Ovary (tissue), 3 donors: ENCODE results near the gene SYPL1.

Source experiments
- CTCF ChIP-seq, 3 donors: fragments of 450-650 bp in 2 of 3; fragments of 200-600 bp in 1 of 3; IDR thresholded peaks; one replicate each; pipeline versions ENCODE4 v1.5.1 to v1.8.0; 2016 to 2022; ENCODE audit warnings: antibody characterized with exemption in 3 of 3, mild to moderate bottlenecking in 1 of 3
- POLR2A ChIP-seq: fragments of 450-650 bp; IDR thresholded peaks from one replicate; pipeline ENCODE4 v1.6.1; 2017; ENCODE audit warnings: antibody characterized with exemption, mild to moderate bottlenecking, moderate library complexity
- donor health status: DM: no; HTN: no; CAD: no.

DNA sequence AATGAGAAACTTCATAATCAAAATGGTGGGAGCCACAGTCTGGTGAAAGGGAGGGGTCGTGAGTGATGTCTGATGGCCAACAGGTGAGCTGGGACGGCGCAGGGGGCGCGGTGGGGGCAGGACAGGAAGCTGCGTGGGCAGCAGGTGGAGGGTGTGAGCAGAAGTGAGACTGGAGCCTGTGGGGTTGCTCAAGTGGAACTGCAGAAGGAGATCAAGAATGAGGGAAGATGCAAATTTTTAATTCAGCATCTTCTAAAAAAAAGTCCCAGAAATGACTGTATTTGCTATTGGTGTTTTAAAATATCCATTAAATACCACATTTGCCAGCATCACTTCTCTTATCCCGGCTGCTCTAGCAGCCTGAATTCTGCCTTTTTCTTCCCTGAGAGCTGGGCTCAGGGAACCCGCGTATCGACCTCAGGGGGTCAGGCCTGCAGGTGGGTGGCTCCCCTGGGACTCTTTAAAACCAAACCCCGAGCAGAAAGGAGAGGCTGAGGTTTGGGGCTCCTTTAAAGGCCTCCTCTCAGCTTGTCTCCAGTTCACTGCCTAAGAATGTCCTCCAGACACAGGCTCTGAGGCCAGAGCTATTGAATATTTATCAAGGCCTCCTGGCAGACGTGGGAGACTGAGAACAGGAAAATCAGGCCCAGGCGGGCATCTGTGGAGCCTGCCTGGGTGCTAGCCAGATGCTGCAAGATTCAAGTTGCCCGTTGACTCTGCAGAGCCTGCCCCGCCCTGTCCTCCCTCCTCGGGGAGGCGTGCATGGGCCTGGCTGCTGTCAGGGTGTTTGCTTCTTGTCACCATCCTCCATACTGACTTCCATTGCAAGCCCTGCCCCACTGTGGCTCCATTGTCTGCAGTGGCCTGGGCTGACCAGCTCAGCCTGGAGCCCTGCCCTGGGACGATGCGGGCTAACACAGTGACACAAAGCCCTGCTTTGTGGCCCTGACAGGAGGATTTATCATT, 53.9 kb downstream of the SYPL1 start:
- TF ChIP-seq CTCF (IDR thresholded peaks at IDR 0.05) (no peak), POLR2A (no peak)
